AG20443 (cell line): ENCODE measurements around the gene FAF1.
A peak's percentile ranks its signal among the peaks of the same experiment; 100 is the strongest.

Source experiments
- DNase-seq: peaks from one replicate; pipeline ENCODE4 v3.0.0; 2012; ENCODE audit warnings: low spot score, mixed read lengths

Gene FAF1

GRCh38 chr1:50490640-50491039, 469.4 kb downstream of the FAF1 start:
- no peak for DNase-seq

- no peak for DNase-seq
These were observed 471.2 kb downstream of the FAF1 start for GRCh38 chr1:50488876-50489275.

- no peak for DNase-seq
These were observed 471.7 kb downstream of the FAF1 start for GRCh38 chr1:50488356-50488755.

GRCh38 chr1:50487725-50488124, 472.3 kb downstream of the FAF1 start:
- no peak for DNase-seq

GRCh38 chr1:50481142-50481736, 478.8 kb downstream of the FAF1 start:
- no peak for DNase-seq

- DNase-seq, result no peak
These were observed 483.3 kb downstream of the FAF1 start for GRCh38 chr1:50476800-50477199.

GRCh38 chr1:50474859-50475809, 484.9 kb downstream of the FAF1 start:
- DNase-seq, result no peak

- no peak for DNase-seq
These were observed 486.6 kb downstream of the FAF1 start for GRCh38 chr1:50473513-50473912.

GRCh38 chr1:50471967-50472366, 488.1 kb downstream of the FAF1 start:
- DNase-seq, result no peak

GRCh38 chr1:50462964-50463363, 497.1 kb downstream of the FAF1 start:
- DNase-seq, result no peak

GRCh38 chr1:50458507-50458906, 501.6 kb downstream of the FAF1 start:
- DNase-seq, result no peak

GRCh38 chr1:50454911-50455310, 505.2 kb downstream of the FAF1 start:
- no peak for DNase-seq

- no peak for DNase-seq
These were observed 506.8 kb downstream of the FAF1 start for GRCh38 chr1:50453266-50453665.

GRCh38 chr1:50452700-50453099, 507.4 kb downstream of the FAF1 start:
- DNase-seq, result no peak

- DNase-seq, result no peak
These were observed 509.0 kb downstream of the FAF1 start for GRCh38 chr1:50450861-50451653.

- DNase-seq, result no peak
These were observed 512.1 kb downstream of the FAF1 start for GRCh38 chr1:50447961-50448360.

- DNase-seq, result no peak
These were observed 518.9 kb downstream of the FAF1 start for GRCh38 chr1:50441183-50441582.

GRCh38 chr1:50438945-50439344, 521.1 kb downstream of the FAF1 start:
- peak; percentile 23 for DNase-seq

GRCh38 chr1:50436489-50436888, 523.6 kb downstream of the FAF1 start:
- no peak for DNase-seq

- DNase-seq, result peak; percentile 16
These were observed 530.1 kb downstream of the FAF1 start for GRCh38 chr1:50430010-50430405.

GRCh38 chr1:50427818-50428779, 532.0 kb downstream of the FAF1 start:
- DNase-seq, result peak; percentile 21
